ENCODE data around the gene MEPE. TPM values are rescaled to one million over a fixed set of nuclear protein-coding genes. Genes with fewer than 3 reads are reported as not detected.

Gene MEPE
- total RNA-seq, 1 experiment from 2014 or later, result not detected

- H3K9me3 ChIP-seq (ENCODE audit: control insufficient read depth, insufficient read depth, low read depth, low read length), result no peaks in the 10 kb centered on the region
- TF ChIP-seq POLR2AphosphoS5 (IDR thresholded peaks at IDR 0.05; ENCODE audit: low read depth, low read length), result no peak
- no peak for TF ChIP-seq TCF7L2 (IDR thresholded peaks at IDR 0.05; ENCODE audit: low read depth, low read length)
- TF ChIP-seq CTCF (IDR thresholded peaks at IDR 0.05), result no peak
- no peak for TF ChIP-seq SIN3A (IDR thresholded peaks at IDR 0.05; ENCODE audit: borderline replicate concordance, insufficient read depth, low read depth, low read length)
- TF ChIP-seq REST (IDR thresholded peaks at IDR 0.05; ENCODE audit: insufficient read depth in 1 of 2, low read depth in 2 of 2, low read length in 1 of 2), result no peak
- in situ Hi-C loops (cut with HindIII; ENCODE audit: low pct_unique_long_range_greater_than_20kb, low sequenced_read_pairs), result no loop called here
- no peaks in the 10 kb centered on the region for H3K36me3 ChIP-seq (ENCODE audit: control insufficient read depth, insufficient read depth, low read length)
- H3K4me3 ChIP-seq (ENCODE audit: low read depth in 2 of 2, low read length in 2 of 2), result no peak overlapping the region
- no peak for DNase-seq (ENCODE audit: low read depth, low spot score)
- H3K4me1 ChIP-seq (ENCODE audit: control insufficient read depth, insufficient read depth, low read length), result no peaks in the 10 kb centered on the region
- POLR2A ChIA-PET, result no interaction called here
- CTCF ChIA-PET, result no interaction called here
- no peak for ATAC-seq
- H3K27ac ChIP-seq (ENCODE audit: low read length), result no peak overlapping the region
- BruUV-seq (replicated peaks), result no TSS peak
- peaks cover 4% of the 10 kb centered on the region for H3K27me3 ChIP-seq (ENCODE audit: control insufficient read depth, insufficient read depth, low read length)
- intact Hi-C loops (cut with micrococcal nuclease; ENCODE audit: unreplicated experiment), result no loop called here
Observed at GRCh38 chr4:87843936-87844335, 11.2 kb downstream of the MEPE start.

- ATAC-seq, result no peak
- CTCF ChIA-PET, result no interaction called here
- BruUV-seq (replicated peaks), result no TSS peak
Observed at GRCh38 chr4:87844452-87844851, 11.7 kb downstream of the MEPE start.

More at GRCh38 chr4:87844452-87844851, 11.7 kb downstream of the MEPE start:
- Histone ChIP-seq H3K36me3 (ENCODE audit: control insufficient read depth, insufficient read depth, low read length) (no peaks in the 10 kb centered on the region), H3K9me3 (ENCODE audit: control insufficient read depth, insufficient read depth, low read depth, low read length) (no peaks in the 10 kb centered on the region), H3K27me3 (ENCODE audit: control insufficient read depth, insufficient read depth, low read length) (peaks cover 5% of the 10 kb centered on the region), H3K27ac (ENCODE audit: low read length) (no peak overlapping the region), H3K4me1 (ENCODE audit: control insufficient read depth, insufficient read depth, low read length) (no peaks in the 10 kb centered on the region), H3K4me3 (ENCODE audit: low read depth in 2 of 2, low read length in 2 of 2) (no peak overlapping the region)
- intact Hi-C loops (cut with micrococcal nuclease; ENCODE audit: unreplicated experiment) (no loop called here), in situ Hi-C loops (cut with HindIII; ENCODE audit: low pct_unique_long_range_greater_than_20kb, low sequenced_read_pairs) (no loop called here)
- POLR2A ChIA-PET, result no interaction called here
- TF ChIP-seq REST (IDR thresholded peaks at IDR 0.05; ENCODE audit: insufficient read depth in 1 of 2, low read depth in 2 of 2, low read length in 1 of 2) (no peak), CTCF (IDR thresholded peaks at IDR 0.05) (no peak), POLR2AphosphoS5 (IDR thresholded peaks at IDR 0.05; ENCODE audit: low read depth, low read length) (no peak), SIN3A (IDR thresholded peaks at IDR 0.05; ENCODE audit: borderline replicate concordance, insufficient read depth, low read depth, low read length) (no peak), TCF7L2 (IDR thresholded peaks at IDR 0.05; ENCODE audit: low read depth, low read length) (no peak)
- DNase-seq (ENCODE audit: low read depth, low spot score), result no peak

Measured in Panc1 (cell line).